ENCODE data around the gene EHD1. TPM values are rescaled to one million over a fixed set of nuclear protein-coding genes. Genes with fewer than 3 reads are reported as not detected.

Gene EHD1
- total and polyA plus RNA-seq, 9 of the 15 experiments (the other 6 are each of a cell fraction or from before 2014, with no cell fraction given): 0.46 to 65.0 (median 16.4) TPM

- no peak for TF ChIP-seq TAF7 (tag; IDR thresholded peaks at IDR 0.05)
- no peak for TF ChIP-seq NR1H2 (CRISPR knock-in tag; IDR thresholded peaks at IDR 0.05)
- TF ChIP-seq NEUROD1 (IDR thresholded peaks at IDR 0.05; ENCODE audit: borderline replicate concordance, low read depth, low read length, partially characterized antibody): peak; percentile 38
- TF ChIP-seq NFATC3 (IDR thresholded peaks at IDR 0.05): no peak
- TF ChIP-seq PTTG1 (tag; IDR thresholded peaks at IDR 0.05; ENCODE audit: low read depth): no peak
- TF ChIP-seq KDM5B (IDR thresholded peaks at IDR 0.05; ENCODE audit: insufficient replicate concordance, low read depth, low read length): no peak
- TF ChIP-seq GATAD2A (IDR thresholded peaks at IDR 0.05): no peak
- TF ChIP-seq, protein P1, sequence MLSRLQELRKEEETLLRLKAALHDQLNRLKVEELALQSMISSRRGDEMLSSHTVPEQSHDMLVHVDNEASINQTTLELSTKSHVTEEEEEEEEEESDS (CRISPR knock-in tag; IDR thresholded peaks at IDR 0.05): no peak
- 0 out of 4 replicates have a peak, but pooled peaks of 1 of the 2 experiments have one; percentile 35 for TF ChIP-seq HDAC1 (IDR thresholded peaks at IDR 0.05)
- 0 out of 2 replicates have a peak, but pooled peaks have one; percentile 13 for TF ChIP-seq SMARCA4 (IDR thresholded peaks at IDR 0.05)
- 0 out of 2 replicates have a peak, but pooled peaks have one; percentile 3 for TF ChIP-seq ZNF24 (IDR thresholded peaks at IDR 0.05)
- no peak for TF ChIP-seq FOS (IDR thresholded peaks at IDR 0.05; ENCODE audit: extremely low read depth, insufficient read length)
- TF ChIP-seq PATZ1 (CRISPR knock-in tag; IDR thresholded peaks at IDR 0.05; ENCODE audit: borderline replicate concordance): no peak
- TF ChIP-seq, protein P2, sequence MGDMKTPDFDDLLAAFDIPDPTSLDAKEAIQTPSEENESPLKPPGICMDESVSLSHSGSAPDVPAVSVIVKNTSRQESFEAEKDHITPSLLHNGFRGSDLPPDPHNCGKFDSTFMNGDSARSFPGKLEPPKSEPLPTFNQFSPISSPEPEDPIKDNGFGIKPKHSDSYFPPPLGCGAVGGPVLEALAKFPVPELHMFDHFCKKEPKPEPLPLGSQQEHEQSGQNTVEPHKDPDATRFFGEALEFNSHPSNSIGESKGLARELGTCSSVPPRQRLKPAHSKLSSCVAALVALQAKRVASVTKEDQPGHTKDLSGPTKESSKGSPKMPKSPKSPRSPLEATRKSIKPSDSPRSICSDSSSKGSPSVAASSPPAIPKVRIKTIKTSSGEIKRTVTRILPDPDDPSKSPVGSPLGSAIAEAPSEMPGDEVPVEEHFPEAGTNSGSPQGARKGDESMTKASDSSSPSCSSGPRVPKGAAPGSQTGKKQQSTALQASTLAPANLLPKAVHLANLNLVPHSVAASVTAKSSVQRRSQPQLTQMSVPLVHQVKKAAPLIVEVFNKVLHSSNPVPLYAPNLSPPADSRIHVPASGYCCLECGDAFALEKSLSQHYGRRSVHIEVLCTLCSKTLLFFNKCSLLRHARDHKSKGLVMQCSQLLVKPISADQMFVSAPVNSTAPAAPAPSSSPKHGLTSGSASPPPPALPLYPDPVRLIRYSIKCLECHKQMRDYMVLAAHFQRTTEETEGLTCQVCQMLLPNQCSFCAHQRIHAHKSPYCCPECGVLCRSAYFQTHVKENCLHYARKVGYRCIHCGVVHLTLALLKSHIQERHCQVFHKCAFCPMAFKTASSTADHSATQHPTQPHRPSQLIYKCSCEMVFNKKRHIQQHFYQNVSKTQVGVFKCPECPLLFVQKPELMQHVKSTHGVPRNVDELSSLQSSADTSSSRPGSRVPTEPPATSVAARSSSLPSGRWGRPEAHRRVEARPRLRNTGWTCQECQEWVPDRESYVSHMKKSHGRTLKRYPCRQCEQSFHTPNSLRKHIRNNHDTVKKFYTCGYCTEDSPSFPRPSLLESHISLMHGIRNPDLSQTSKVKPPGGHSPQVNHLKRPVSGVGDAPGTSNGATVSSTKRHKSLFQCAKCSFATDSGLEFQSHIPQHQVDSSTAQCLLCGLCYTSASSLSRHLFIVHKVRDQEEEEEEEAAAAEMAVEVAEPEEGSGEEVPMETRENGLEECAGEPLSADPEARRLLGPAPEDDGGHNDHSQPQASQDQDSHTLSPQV (IDR thresholded peaks at IDR 0.05): peak; percentile 77
- TF ChIP-seq SMAD4 (CRISPR knock-in tag; conservative IDR thresholded peaks at IDR 0.05): 0 out of 2 replicates have a peak, but pooled peaks have one; percentile 34
- TF ChIP-seq, protein P3, sequence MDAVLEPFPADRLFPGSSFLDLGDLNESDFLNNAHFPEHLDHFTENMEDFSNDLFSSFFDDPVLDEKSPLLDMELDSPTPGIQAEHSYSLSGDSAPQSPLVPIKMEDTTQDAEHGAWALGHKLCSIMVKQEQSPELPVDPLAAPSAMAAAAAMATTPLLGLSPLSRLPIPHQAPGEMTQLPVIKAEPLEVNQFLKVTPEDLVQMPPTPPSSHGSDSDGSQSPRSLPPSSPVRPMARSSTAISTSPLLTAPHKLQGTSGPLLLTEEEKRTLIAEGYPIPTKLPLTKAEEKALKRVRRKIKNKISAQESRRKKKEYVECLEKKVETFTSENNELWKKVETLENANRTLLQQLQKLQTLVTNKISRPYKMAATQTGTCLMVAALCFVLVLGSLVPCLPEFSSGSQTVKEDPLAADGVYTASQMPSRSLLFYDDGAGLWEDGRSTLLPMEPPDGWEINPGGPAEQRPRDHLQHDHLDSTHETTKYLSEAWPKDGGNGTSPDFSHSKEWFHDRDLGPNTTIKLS (IDR thresholded peaks at IDR 0.05; ENCODE audit: borderline replicate concordance, low read depth): 0 out of 2 replicates have a peak, but pooled peaks have one; percentile 19
- peak; percentile 95 for TF ChIP-seq SMC3 (conservative IDR thresholded peaks at IDR 0.05; ENCODE audit: insufficient read depth, low read depth, low read length)
- TF ChIP-seq ELF2 (CRISPR knock-in tag; IDR thresholded peaks at IDR 0.05): no peak
- TF ChIP-seq GMEB1 (CRISPR knock-in tag; IDR thresholded peaks at IDR 0.05): peak; percentile 16; the same call in 1 of the 2 replicates
These were observed 31.3 kb downstream of the EHD1 start (continued) for GRCh38 chr11:64846998-64847666.

Data from K562 (cell line).